K562 (cell line): ENCODE measurements around the gene DAP.

Experiments used
- CTCF ChIP-seq, 3 experiments: IDR thresholded peaks in 2 of 3; conservative IDR thresholded peaks in 1 of 3; 2 replicates each; pipeline ENCODE4 v1.5.1; 2011 to 2012; ENCODE audit warnings: low read length in 3 of 3, mild to moderate bottlenecking in 3 of 3, control low read depth in 2 of 3, improper control_type of control experiment in 1 of 3, inconsistent platforms in 1 of 3, low read depth in 1 of 3, mixed read lengths in 1 of 3, moderate library complexity in 1 of 3; ENCODE audit not compliant: insufficient read depth in 2 of 3
- FOXA1 ChIP-seq: fragments of 450-650 bp; IDR thresholded peaks from 2 replicates; pipeline ENCODE4 v1.6.1; 2016; ENCODE audit warnings: mild to moderate bottlenecking, borderline replicate concordance
- HCFC1 ChIP-seq: IDR thresholded peaks from 2 replicates; pipeline ENCODE4 v1.6.1; 2012; ENCODE audit warnings: low read depth, low read length, improper control_type of control experiment
- HOMEZ ChIP-seq: fragments of 250-450 bp; sonication (Bioruptor Pico); IDR thresholded peaks from 2 replicates; pipeline ENCODE4 v1.4.0; 2020; ENCODE audit warnings: mild to moderate bottlenecking, moderate library complexity
- ILK ChIP-seq: fragments of 450-650 bp; IDR thresholded peaks from 2 replicates; pipeline ENCODE4 v1.6.1; 2016; ENCODE audit warnings: missing genetic modification characterization, low read depth, mild to moderate bottlenecking, missing compliant biosample characterization, moderate library complexity, borderline replicate concordance
- POLR2AphosphoS5 ChIP-seq: IDR thresholded peaks from 2 replicates; pipeline ENCODE4 v1.6.1; 2011; ENCODE audit warnings: mild to moderate bottlenecking, low read depth, low read length, moderate library complexity; ENCODE audit not compliant: control insufficient read depth, insufficient read depth
- TEAD4 ChIP-seq, 2 experiments: sonication (generic) in 1 of 2; formaldehyde crosslinking in 1 of 2; IDR thresholded peaks; 2 replicates each; pipeline versions ENCODE4 v1.6.1 to v1.8.0; 2012 to 2022; ENCODE audit warnings: borderline replicate concordance in 1 of 2, inconsistent platforms in 1 of 2, low read length in 1 of 2, mild to moderate bottlenecking in 1 of 2, missing genetic modification reagents in 1 of 2
- TF ChIP-seq, protein P1 (sequence below): fragments of 200-800 bp; sonication (Bioruptor generic); IDR thresholded peaks from 2 replicates; pipeline ENCODE4 v1.6.1; 2017; ENCODE audit warnings: missing genetic modification characterization, missing compliant biosample characterization

- TF ChIP-seq FOXA1, result no peak
- no peak for TF ChIP-seq POLR2AphosphoS5
- no peak for TF ChIP-seq CTCF (IDR thresholded peaks at IDR 0.05 in 2 of 3, conservative IDR thresholded peaks at IDR 0.05 in 1 of 3; ENCODE audit: insufficient read depth in 2 of 3, low read depth in 1 of 3, low read length in 3 of 3)
- TF ChIP-seq HCFC1, result no peak
- TF ChIP-seq TEAD4 (IDR thresholded peaks at IDR 0.05; ENCODE audit: low read length), result no peak
- no peak for TF ChIP-seq TEAD4 (CRISPR knock-in tag; IDR thresholded peaks at IDR 0.05; ENCODE audit: borderline replicate concordance)
- TF ChIP-seq ILK, result no peak
- TF ChIP-seq HOMEZ (CRISPR knock-in tag), result no peak
- TF ChIP-seq, protein P1, sequence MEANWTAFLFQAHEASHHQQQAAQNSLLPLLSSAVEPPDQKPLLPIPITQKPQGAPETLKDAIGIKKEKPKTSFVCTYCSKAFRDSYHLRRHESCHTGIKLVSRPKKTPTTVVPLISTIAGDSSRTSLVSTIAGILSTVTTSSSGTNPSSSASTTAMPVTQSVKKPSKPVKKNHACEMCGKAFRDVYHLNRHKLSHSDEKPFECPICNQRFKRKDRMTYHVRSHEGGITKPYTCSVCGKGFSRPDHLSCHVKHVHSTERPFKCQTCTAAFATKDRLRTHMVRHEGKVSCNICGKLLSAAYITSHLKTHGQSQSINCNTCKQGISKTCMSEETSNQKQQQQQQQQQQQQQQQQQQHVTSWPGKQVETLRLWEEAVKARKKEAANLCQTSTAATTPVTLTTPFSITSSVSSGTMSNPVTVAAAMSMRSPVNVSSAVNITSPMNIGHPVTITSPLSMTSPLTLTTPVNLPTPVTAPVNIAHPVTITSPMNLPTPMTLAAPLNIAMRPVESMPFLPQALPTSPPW (CRISPR knock-in tag), result no peak
These were observed 131.4 kb downstream of the DAP start for GRCh38 chr5:10629682-10630081.
